ENCODE results near the gene RSPH1.

Gene RSPH1

DNA sequence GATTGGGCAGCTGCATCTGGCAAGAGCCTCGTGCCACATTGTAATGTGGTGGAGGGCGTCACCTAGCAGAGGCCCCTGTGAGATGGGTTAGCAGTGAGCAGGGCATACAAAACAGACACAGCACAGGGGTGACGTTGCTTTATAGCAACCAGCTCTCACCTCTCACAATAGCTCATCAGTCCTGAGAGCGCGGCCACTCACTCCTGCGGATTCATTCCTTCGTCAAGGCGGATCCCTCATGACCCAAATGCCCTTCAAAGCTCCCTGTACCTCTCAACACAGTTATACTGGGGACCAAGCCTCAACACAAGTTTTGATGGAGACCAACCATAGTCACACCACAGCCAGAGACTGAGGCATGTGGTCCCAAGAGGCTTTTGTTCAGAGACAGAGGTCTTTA lies 40.6 kb upstream of the RSPH1 start (continued):
- TF ChIP-seq, protein P1, sequence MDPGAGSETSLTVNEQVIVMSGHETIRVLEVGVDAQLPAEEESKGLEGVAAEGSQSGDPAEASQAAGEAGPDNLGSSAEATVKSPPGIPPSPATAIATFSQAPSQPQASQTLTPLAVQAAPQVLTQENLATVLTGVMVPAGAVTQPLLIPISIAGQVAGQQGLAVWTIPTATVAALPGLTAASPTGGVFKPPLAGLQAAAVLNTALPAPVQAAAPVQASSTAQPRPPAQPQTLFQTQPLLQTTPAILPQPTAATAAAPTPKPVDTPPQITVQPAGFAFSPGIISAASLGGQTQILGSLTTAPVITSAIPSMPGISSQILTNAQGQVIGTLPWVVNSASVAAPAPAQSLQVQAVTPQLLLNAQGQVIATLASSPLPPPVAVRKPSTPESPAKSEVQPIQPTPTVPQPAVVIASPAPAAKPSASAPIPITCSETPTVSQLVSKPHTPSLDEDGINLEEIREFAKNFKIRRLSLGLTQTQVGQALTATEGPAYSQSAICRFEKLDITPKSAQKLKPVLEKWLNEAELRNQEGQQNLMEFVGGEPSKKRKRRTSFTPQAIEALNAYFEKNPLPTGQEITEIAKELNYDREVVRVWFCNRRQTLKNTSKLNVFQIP (CRISPR knock-in tag; IDR thresholded peaks at IDR 0.05; ENCODE audit: borderline replicate concordance, low read depth) = no peak
- TF ChIP-seq RARB (CRISPR knock-in tag; IDR thresholded peaks at IDR 0.05) = no peak
- no peak for TF ChIP-seq BACH2 (CRISPR knock-in tag; IDR thresholded peaks at IDR 0.05; ENCODE audit: borderline replicate concordance)

DNA sequence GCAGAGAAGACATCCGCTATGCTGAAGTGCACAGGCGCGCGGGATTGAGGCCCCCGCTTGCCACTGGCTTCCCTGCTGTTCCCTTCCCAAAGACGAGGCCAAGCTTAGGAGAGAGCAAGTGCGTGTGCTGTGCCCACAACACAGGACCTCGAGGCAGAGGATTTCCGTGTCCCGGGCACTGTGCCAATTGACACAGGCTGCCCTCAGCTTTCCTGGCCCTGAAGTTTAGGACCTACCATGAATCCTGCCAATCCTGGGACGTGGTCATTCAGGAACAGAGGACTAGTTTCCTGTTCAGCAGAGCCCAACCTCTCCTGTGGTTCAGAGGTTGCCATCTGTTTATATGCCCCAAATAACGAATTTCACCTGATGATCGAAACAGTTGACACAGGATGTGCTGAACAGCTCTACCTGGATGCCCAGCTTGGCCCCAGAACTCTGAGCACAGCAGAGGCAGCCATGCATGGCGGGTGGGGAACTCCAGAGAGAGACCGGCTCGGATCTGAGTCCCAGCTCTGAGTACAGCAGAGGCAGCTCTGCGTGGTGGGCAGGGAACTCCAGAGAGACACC lies 39.7 kb upstream of the RSPH1 start:
- no peak for TF ChIP-seq ARNTL (CRISPR knock-in tag; IDR thresholded peaks at IDR 0.05; ENCODE audit: borderline replicate concordance, low read depth)
- no peak for TF ChIP-seq ZFP30 (CRISPR knock-in tag; IDR thresholded peaks at IDR 0.05)
- TF ChIP-seq, protein P2, sequence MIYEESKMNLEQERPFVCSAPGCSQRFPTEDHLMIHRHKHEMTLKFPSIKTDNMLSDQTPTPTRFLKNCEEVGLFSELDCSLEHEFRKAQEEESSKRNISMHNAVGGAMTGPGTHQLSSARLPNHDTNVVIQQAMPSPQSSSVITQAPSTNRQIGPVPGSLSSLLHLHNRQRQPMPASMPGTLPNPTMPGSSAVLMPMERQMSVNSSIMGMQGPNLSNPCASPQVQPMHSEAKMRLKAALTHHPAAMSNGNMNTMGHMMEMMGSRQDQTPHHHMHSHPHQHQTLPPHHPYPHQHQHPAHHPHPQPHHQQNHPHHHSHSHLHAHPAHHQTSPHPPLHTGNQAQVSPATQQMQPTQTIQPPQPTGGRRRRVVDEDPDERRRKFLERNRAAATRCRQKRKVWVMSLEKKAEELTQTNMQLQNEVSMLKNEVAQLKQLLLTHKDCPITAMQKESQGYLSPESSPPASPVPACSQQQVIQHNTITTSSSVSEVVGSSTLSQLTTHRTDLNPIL (CRISPR knock-in tag; IDR thresholded peaks at IDR 0.05; ENCODE audit: low read depth) = no peak
- no peak for TF ChIP-seq GLIS3 (CRISPR knock-in tag; IDR thresholded peaks at IDR 0.05)
- TF ChIP-seq, protein P3, sequence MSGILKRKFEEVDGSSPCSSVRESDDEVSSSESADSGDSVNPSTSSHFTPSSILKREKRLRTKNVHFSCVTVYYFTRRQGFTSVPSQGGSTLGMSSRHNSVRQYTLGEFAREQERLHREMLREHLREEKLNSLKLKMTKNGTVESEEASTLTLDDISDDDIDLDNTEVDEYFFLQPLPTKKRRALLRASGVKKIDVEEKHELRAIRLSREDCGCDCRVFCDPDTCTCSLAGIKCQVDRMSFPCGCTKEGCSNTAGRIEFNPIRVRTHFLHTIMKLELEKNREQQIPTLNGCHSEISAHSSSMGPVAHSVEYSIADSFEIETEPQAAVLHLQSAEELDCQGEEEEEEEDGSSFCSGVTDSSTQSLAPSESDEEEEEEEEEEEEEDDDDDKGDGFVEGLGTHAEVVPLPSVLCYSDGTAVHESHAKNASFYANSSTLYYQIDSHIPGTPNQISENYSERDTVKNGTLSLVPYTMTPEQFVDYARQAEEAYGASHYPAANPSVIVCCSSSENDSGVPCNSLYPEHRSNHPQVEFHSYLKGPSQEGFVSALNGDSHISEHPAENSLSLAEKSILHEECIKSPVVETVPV (CRISPR knock-in tag; IDR thresholded peaks at IDR 0.05) = no peak
- TF ChIP-seq ZC3H10 (CRISPR knock-in tag; IDR thresholded peaks at IDR 0.05) = no peak
- no peak for TF ChIP-seq TOX (CRISPR knock-in tag; IDR thresholded peaks at IDR 0.05; ENCODE audit: borderline replicate concordance)
- TF ChIP-seq, protein P1 (CRISPR knock-in tag; IDR thresholded peaks at IDR 0.05; ENCODE audit: borderline replicate concordance, low read depth) = no peak
- TF ChIP-seq ZNF565 (CRISPR knock-in tag; conservative IDR thresholded peaks at IDR 0.05; ENCODE audit: low read depth) = no peak
- no peak for TF ChIP-seq CSDC2 (CRISPR knock-in tag; IDR thresholded peaks at IDR 0.05)
- no peak for ATAC-seq

DNA sequence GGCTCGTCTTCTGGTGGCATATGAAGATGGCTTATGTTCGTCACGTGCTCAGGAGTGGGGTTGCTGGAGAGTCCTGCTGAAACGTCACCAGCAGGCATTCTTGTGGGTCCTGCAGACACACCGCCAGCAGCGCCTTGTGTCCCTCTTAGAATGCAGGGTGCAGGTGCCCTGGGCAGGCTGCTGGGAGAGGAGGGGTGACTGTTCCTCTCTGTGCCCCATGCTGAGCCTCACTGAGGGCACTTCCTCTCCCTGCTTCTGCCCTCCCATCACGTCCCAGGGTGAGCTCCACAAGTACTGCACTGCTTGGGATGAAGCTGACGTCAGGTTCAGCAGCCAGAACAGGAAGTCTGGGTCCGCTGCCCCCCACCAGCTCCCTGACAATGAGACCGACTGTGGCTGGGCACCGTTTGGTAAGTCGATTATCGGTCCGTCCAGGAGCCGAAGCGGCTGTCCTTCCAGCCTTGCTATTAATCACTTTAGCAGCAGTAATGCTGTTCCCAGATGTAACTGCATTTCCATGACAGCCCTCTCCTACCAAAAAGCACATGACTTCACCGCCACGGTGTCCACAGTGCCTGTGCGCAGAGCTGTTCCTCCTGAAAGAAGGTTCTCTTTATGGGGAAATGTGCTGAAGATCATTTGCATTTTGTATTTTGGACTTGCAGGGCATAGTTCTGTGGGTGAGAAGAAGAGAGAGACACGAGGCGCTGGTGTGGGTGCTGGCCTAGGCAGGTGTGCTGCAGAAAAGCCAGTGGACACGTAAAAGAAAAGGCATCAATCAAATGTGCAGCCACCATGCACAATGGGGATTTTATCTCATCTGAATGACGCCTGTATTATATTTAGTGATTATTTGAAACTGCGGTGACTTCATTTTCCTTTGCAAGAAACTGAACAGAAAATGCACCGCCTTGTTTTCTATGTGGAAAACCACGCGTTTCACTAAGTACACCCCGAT lies 38.7 kb upstream of the RSPH1 start:
- TF ChIP-seq, protein P4, sequence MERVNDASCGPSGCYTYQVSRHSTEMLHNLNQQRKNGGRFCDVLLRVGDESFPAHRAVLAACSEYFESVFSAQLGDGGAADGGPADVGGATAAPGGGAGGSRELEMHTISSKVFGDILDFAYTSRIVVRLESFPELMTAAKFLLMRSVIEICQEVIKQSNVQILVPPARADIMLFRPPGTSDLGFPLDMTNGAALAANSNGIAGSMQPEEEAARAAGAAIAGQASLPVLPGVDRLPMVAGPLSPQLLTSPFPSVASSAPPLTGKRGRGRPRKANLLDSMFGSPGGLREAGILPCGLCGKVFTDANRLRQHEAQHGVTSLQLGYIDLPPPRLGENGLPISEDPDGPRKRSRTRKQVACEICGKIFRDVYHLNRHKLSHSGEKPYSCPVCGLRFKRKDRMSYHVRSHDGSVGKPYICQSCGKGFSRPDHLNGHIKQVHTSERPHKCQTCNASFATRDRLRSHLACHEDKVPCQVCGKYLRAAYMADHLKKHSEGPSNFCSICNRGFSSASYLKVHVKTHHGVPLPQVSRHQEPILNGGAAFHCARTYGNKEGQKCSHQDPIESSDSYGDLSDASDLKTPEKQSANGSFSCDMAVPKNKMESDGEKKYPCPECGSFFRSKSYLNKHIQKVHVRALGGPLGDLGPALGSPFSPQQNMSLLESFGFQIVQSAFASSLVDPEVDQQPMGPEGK (CRISPR knock-in tag; IDR thresholded peaks at IDR 0.05; ENCODE audit: borderline replicate concordance) = no peak
- TF ChIP-seq GLIS3 (CRISPR knock-in tag; IDR thresholded peaks at IDR 0.05) (no peak), ARNTL (CRISPR knock-in tag; IDR thresholded peaks at IDR 0.05; ENCODE audit: borderline replicate concordance, low read depth) (no peak), ESRRG (CRISPR knock-in tag; IDR thresholded peaks at IDR 0.05) (no peak), ZNF565 (CRISPR knock-in tag; conservative IDR thresholded peaks at IDR 0.05; ENCODE audit: low read depth) (no peak), SNAI2 (CRISPR knock-in tag; IDR thresholded peaks at IDR 0.05) (no peak), BACH2 (CRISPR knock-in tag; IDR thresholded peaks at IDR 0.05; ENCODE audit: borderline replicate concordance) (no peak)
- TF ChIP-seq, protein P3 (CRISPR knock-in tag; IDR thresholded peaks at IDR 0.05) = no peak
- TF ChIP-seq, protein P1 (CRISPR knock-in tag; IDR thresholded peaks at IDR 0.05; ENCODE audit: borderline replicate concordance, low read depth) = no peak

More for the DNA sequence above, 38.7 kb upstream of the RSPH1 start:
- no peak for ATAC-seq
